K562 (cell line): ENCODE results near the gene GALE. TPM values are rescaled to one million over a fixed set of nuclear protein-coding genes. Genes with fewer than 3 reads are reported as not detected.

ENCODE experiments used
- CC2D1A ChIP-seq: fragments of 450-650 bp; IDR thresholded peaks from 2 replicates; pipeline ENCODE4 v1.6.1; 2017; ENCODE audit warnings: mild to moderate bottlenecking
- FOSL1 ChIP-seq: fragments of 200-800 bp; sonication (Bioruptor generic); conservative IDR thresholded peaks from 2 replicates; pipeline ENCODE4 v1.6.1; 2016; ENCODE audit warnings: missing genetic modification characterization, missing compliant biosample characterization
- KLF1 ChIP-seq: fragments of 450-650 bp; IDR thresholded peaks from 2 replicates; pipeline ENCODE4 v1.6.1; 2016; ENCODE audit warnings: missing genetic modification characterization, missing compliant biosample characterization
- MYC ChIP-seq, 2 experiments: fragments of 250-450 bp in 1 of 2; sonication (Bioruptor Pico) in 1 of 2; IDR thresholded peaks; 2 replicates each; pipeline versions ENCODE4 v1.5.1 to v1.6.1; 2012 to 2021; ENCODE audit warnings: low read depth in 2 of 2, borderline replicate concordance in 1 of 2, improper control_type of control experiment in 1 of 2, low read length in 1 of 2, mild to moderate bottlenecking in 1 of 2, moderate library complexity in 1 of 2
- RCOR1 ChIP-seq, 2 experiments: IDR thresholded peaks; 2 replicates each; pipeline ENCODE4 v1.6.1; 2012; ENCODE audit warnings: low read depth in 2 of 2, low read length in 2 of 2, borderline replicate concordance in 1 of 2, improper control_type of control experiment in 1 of 2
- SMARCB1 ChIP-seq: IDR thresholded peaks from 2 replicates; pipeline ENCODE4 v1.6.1; 2011; ENCODE audit warnings: improper control_type of control experiment, low read depth; ENCODE audit not compliant: insufficient read length
- SREBF2 ChIP-seq: sonication (generic); formaldehyde crosslinking; IDR thresholded peaks from 2 replicates; pipeline ENCODE4 v1.4.0; 2020; ENCODE audit warnings: mild to moderate bottlenecking, missing genetic modification reagents
- ZNF696 ChIP-seq: fragments of 250-450 bp; sonication (Bioruptor Pico); conservative IDR thresholded peaks from 2 replicates; pipeline ENCODE4 v1.4.0; 2020; ENCODE audit warnings: mild to moderate bottlenecking, moderate library complexity
- polyA plus RNA-seq, 8 experiments: library from polyadenylated mRNA; depleted of rRNA in 4 of 8; stranded (reverse) in 5 of 8; unstranded in 3 of 8; fragments of >200 nt; fragmentation: Nextera tagmentation in 2 of 8; fragmentation: Illumina TruSeq in 1 of 8; extraction: Ambion mirVana in 2 of 8; extraction: Trizol in 1 of 8; gene quantifications; 2 replicates each; pipeline versions ENCODE4 v1.2.1 to v1.2.3, GENCODE V29; 2011 to 2014; ENCODE audit warnings: inconsistent platforms in 1 of 8, missing spikeins in 1 of 8
- total RNA-seq, 7 experiments: library from RNA; depleted of rRNA in 6 of 7; stranded (reverse); fragments of >200 nt in 6 of 7; fragmentation: Illumina TruSeq in 2 of 7; extraction: Trizol in 2 of 7; gene quantifications; 2 replicates each; pipeline versions ENCODE4 v1.2.1 to v1.2.3, GENCODE V29; 2011 to 2021; ENCODE audit warnings: low replicate concordance in 1 of 7
- TF ChIP-seq, protein P1 (sequence below), 2 experiments: fragments of 450-650 bp; IDR thresholded peaks; 2 replicates each; pipeline ENCODE4 v1.6.1; 2016; ENCODE audit warnings: mild to moderate bottlenecking in 2 of 2, borderline replicate concordance in 1 of 2, low read depth in 1 of 2, moderate library complexity in 1 of 2
- TF ChIP-seq, protein P2 (sequence below): sonication (generic); formaldehyde crosslinking; IDR thresholded peaks from 2 replicates; pipeline ENCODE4 v1.8.0; 2022; ENCODE audit warnings: mild to moderate bottlenecking, missing genetic modification reagents, borderline replicate concordance
- TF ChIP-seq, protein P3 (sequence below): sonication (generic); formaldehyde crosslinking; IDR thresholded peaks from 2 replicates; pipeline ENCODE4 v1.8.0; 2023; ENCODE audit warnings: mild to moderate bottlenecking, missing genetic modification reagents

GALE gene
- total and polyA plus RNA-seq, 9 of the 15 experiments (the other 6 are each of a cell fraction or from before 2014, with no cell fraction given) = 8.4 to 139 (median 88.3) TPM

DNA sequence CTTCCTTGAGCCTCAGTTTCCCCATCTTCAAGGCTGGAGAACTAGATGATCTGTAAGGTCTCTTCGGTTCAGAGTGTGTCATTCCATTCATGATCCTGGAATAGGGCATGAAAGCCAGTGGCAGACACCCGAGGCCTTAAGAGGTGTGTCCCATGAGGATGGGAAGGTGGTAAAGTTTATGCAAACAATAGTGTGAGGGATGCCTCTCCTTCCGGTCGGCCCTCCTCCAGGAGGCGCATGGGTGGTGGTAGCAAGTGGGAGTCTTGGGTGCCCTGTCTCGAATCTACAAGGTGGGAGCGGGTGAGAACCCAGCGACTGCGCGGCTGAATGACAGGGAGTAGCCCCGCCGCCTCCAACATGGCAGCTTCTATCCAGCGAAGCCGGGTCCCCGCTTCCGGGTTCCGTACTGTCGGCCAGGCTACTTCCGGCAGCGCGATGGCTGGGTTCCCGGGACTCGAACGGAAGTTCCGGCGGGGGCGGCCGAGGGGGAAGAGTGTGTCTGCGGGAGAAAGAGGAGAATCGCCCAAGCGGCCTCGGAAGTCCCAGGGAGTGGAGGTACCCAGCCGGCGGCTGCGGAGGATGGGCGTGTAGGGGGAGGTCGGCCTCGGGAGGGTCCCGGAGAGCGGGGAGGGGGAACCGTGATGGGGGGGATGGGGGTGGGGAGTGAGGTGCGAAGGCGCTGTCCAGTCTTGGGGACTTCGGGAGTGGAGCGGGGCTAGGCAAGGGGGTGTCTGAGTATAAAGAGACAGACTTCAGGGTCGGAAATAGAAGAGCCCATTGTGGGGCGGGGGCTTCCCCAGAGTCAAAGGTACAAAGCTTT is 9.6 kb downstream of the GALE start, which contains the start of gene LYPLA2 (continued):
- TF ChIP-seq, protein P1, sequence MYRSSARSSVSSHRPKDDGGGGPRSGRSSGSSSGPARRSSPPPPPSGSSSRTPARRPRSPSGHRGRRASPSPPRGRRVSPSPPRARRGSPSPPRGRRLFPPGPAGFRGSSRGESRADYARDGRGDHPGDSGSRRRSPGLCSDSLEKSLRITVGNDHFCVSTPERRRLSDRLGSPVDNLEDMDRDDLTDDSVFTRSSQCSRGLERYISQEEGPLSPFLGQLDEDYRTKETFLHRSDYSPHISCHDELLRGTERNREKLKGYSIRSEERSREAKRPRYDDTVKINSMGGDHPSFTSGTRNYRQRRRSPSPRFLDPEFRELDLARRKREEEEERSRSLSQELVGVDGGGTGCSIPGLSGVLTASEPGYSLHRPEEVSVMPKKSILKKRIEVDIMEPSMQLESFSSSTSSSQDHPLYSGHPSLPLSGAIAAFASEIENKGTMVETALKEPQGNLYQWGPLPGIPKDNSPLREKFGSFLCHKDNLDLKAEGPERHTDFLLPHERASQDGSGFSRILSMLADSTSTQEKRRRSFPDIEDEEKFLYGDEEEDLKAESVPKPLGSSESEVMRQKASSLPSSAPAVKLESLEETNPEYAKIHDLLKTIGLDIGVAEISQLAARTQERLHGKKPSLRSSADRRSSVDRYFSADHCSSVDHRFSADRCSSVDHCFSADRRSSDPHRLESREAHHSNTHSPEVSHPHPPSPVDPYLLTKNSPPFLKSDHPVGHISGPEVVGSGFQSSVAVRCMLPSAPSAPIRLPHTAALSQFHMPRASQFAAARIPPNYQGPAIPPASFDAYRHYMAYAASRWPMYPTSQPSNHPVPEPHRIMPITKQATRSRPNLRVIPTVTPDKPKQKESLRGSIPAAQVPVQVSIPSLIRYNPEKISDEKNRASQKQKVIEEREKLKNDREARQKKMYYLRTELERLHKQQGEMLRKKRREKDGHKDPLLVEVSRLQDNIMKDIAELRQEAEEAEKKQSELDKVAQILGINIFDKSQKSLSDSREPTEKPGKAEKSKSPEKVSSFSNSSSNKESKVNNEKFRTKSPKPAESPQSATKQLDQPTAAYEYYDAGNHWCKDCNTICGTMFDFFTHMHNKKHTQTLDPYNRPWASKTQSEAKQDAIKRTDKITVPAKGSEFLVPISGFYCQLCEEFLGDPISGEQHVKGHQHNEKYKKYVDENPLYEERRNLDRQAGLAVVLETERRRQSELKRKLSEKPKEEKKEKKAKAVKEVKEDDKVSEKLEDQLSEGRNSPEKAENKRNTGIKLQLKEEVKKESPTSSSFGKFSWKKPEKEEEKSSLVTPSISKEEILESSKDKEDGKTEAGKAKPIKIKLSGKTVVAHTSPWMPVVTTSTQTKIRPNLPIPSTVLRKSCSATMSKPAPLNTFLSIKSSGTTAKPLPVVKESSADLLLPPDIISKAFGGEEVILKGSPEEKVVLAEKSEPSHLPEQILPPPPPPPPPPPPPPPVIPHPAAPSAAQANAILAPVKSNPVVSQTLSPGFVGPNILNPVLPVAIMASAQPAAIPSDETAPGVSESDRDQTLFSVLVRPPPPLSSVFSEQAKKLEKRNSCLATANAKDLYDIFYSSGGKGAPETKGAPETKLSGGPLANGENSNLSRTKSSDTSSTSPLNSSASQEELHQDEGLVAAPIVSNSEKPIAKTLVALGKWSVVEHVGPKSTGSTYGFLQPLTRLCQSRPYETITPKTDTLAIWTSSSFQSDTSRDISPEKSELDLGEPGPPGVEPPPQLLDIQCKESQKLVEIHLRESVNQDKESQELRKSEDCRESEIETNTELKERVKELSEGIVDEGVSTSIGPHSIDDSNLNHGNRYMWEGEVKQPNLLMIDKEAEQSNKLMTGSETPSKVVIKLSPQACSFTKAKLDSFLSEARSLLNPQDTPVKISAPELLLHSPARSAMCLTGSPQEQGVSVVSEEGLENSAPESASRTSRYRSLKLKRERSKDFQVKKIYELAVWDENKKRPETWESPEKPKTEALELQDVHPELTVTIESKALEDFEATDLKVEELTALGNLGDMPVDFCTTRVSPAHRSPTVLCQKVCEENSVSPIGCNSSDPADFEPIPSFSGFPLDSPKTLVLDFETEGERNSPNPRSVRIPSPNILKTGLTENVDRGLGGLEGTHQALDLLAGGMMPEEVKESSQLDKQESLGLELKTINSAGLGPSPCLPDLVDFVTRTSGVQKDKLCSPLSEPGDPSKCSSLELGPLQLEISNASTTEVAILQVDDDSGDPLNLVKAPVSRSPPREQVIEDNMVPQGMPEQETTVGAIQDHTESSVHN (IDR thresholded peaks at IDR 0.05; ENCODE audit: borderline replicate concordance in 1 of 2, low read depth in 1 of 2) = no peak
- TF ChIP-seq RCOR1 (IDR thresholded peaks at IDR 0.05; ENCODE audit: borderline replicate concordance in 1 of 2, low read depth in 2 of 2, low read length in 2 of 2) (no peak), SMARCB1 (no peak), FOSL1 (tag) (no peak; the same call in 1 of the 2 replicates), MYC (IDR thresholded peaks at IDR 0.05; ENCODE audit: low read depth, low read length) (no peak), MYC (CRISPR knock-in tag; IDR thresholded peaks at IDR 0.05; ENCODE audit: borderline replicate concordance, low read depth) (no peak; the same call in 1 of the 2 replicates), KLF1 (tag) (no peak; the same call in 1 of the 2 replicates), SREBF2 (CRISPR knock-in tag) (no peak), CC2D1A (no peak), ZNF696 (CRISPR knock-in tag) (no peak)
- TF ChIP-seq, protein P2, sequence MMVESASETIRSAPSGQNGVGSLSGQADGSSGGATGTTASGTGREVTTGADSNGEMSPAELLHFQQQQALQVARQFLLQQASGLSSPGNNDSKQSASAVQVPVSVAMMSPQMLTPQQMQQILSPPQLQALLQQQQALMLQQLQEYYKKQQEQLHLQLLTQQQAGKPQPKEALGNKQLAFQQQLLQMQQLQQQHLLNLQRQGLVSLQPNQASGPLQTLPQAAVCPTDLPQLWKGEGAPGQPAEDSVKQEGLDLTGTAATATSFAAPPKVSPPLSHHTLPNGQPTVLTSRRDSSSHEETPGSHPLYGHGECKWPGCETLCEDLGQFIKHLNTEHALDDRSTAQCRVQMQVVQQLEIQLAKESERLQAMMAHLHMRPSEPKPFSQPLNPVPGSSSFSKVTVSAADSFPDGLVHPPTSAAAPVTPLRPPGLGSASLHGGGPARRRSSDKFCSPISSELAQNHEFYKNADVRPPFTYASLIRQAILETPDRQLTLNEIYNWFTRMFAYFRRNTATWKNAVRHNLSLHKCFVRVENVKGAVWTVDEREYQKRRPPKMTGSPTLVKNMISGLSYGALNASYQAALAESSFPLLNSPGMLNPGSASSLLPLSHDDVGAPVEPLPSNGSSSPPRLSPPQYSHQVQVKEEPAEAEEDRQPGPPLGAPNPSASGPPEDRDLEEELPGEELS (CRISPR knock-in tag) = no peak
- TF ChIP-seq, protein P3, sequence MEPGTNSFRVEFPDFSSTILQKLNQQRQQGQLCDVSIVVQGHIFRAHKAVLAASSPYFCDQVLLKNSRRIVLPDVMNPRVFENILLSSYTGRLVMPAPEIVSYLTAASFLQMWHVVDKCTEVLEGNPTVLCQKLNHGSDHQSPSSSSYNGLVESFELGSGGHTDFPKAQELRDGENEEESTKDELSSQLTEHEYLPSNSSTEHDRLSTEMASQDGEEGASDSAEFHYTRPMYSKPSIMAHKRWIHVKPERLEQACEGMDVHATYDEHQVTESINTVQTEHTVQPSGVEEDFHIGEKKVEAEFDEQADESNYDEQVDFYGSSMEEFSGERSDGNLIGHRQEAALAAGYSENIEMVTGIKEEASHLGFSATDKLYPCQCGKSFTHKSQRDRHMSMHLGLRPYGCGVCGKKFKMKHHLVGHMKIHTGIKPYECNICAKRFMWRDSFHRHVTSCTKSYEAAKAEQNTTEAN (CRISPR knock-in tag) = no peak
